ENCODE results near the gene PRKCA.

Gene PRKCA

DNA sequence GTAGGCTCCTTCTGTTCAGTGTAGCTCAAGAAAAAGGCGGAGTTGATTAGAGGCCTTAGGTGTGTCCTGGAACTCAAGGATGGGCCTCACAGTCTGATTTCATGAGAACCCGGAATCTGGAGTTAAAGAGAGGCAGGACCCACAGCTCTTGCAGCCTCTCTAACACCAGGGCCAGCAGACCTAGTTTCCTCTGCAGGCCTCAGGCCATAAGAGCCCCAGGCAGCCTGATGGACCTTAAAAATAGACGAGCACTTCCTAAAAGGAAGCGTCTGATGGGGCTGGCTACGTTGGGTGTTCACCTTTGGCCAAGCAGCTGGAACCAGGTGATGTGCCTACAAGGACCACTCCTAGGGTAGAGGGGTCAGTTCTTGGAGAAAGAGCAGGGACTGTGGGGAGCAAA is 540.1 kb downstream of the PRKCA start:
- no peaks in the 10 kb centered on the region for H3K36me3 ChIP-seq (ENCODE audit: low read depth)
- H3K27ac ChIP-seq (ENCODE audit: poor library complexity, severe bottlenecking): no peak overlapping the region
- peaks cover 2% of the 10 kb centered on the region for H3K27me3 ChIP-seq (ENCODE audit: insufficient read depth, poor library complexity, severe bottlenecking)
- no peak for ATAC-seq (ENCODE audit: low read depth)
- TF ChIP-seq, protein P1, sequence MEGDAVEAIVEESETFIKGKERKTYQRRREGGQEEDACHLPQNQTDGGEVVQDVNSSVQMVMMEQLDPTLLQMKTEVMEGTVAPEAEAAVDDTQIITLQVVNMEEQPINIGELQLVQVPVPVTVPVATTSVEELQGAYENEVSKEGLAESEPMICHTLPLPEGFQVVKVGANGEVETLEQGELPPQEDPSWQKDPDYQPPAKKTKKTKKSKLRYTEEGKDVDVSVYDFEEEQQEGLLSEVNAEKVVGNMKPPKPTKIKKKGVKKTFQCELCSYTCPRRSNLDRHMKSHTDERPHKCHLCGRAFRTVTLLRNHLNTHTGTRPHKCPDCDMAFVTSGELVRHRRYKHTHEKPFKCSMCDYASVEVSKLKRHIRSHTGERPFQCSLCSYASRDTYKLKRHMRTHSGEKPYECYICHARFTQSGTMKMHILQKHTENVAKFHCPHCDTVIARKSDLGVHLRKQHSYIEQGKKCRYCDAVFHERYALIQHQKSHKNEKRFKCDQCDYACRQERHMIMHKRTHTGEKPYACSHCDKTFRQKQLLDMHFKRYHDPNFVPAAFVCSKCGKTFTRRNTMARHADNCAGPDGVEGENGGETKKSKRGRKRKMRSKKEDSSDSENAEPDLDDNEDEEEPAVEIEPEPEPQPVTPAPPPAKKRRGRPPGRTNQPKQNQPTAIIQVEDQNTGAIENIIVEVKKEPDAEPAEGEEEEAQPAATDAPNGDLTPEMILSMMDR (IDR thresholded peaks at IDR 0.05; ENCODE audit: poor library complexity, severe bottlenecking): no peak
- no peak overlapping the region for H3K4me3 ChIP-seq (ENCODE audit: severe bottlenecking)
- no peak for DNase-seq (ENCODE audit: low spot score)
- no peaks in the 10 kb centered on the region for H3K4me1 ChIP-seq (ENCODE audit: insufficient read depth, poor library complexity, severe bottlenecking)
- no peaks in the 10 kb centered on the region for H3K9me3 ChIP-seq (ENCODE audit: severe bottlenecking)

DNA sequence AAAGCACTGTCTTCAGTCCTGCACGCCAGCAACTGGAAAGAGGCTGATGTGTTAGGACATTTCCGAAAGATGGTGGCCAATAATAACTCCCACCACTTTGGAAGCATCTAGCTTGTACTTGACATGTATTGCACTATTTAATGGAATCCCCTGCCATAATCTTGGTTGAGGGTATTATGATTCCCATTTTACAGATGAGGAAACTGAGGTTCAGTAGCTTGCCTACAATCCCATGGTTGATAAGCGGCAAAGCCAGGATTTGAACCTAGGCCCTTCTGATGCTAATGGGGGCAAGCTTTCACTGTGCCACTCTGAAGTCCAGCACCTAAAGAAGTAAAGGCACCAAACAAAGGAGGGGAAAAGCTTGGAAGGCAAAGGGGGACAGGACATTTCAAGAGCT is 540.5 kb downstream of the PRKCA start:
- no peak for ATAC-seq (ENCODE audit: low read depth)
- Histone ChIP-seq H3K9me3 (ENCODE audit: severe bottlenecking) (no peaks in the 10 kb centered on the region), H3K4me3 (ENCODE audit: severe bottlenecking) (no peak overlapping the region), H3K27me3 (ENCODE audit: insufficient read depth, poor library complexity, severe bottlenecking) (peaks cover 2% of the 10 kb centered on the region), H3K27ac (ENCODE audit: poor library complexity, severe bottlenecking) (no peak overlapping the region), H3K4me1 (ENCODE audit: insufficient read depth, poor library complexity, severe bottlenecking) (no peaks in the 10 kb centered on the region), H3K36me3 (ENCODE audit: low read depth) (no peaks in the 10 kb centered on the region)
- TF ChIP-seq, protein P1 (IDR thresholded peaks at IDR 0.05; ENCODE audit: poor library complexity, severe bottlenecking): no peak
- no peak for DNase-seq (ENCODE audit: low spot score)

DNA sequence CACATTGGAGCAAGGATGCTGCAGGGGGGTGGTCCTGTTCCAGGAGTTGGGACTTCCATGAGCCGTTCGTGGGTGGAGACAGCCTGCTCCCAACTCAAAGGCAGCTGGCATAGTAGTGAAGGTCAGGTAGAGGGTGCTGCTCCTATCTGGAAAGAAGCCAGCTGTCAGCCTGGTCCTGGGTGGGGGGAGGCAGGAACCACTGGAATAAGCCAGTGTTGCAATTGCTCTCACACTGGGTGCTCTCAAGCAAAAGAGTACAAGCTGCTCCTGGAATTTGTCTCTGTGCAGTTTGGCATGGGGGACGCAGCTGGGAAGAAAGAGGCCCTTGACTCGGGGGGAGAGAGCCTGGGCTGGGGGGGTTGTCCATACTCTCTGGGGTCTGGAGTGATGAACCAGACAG is 541.2 kb downstream of the PRKCA start:
- H3K27me3 ChIP-seq (ENCODE audit: insufficient read depth, poor library complexity, severe bottlenecking): peaks cover 2% of the 10 kb centered on the region
- ATAC-seq (ENCODE audit: low read depth) (no peak), DNase-seq (ENCODE audit: low spot score) (no peak)
- no peak overlapping the region for H3K27ac ChIP-seq (ENCODE audit: poor library complexity, severe bottlenecking)
- TF ChIP-seq, protein P1 (IDR thresholded peaks at IDR 0.05; ENCODE audit: poor library complexity, severe bottlenecking): no peak
- H3K36me3 ChIP-seq (ENCODE audit: low read depth): no peaks in the 10 kb centered on the region
- H3K4me3 ChIP-seq (ENCODE audit: severe bottlenecking): no peak overlapping the region
- no peaks in the 10 kb centered on the region for H3K4me1 ChIP-seq (ENCODE audit: insufficient read depth, poor library complexity, severe bottlenecking)
- no peaks in the 10 kb centered on the region for H3K9me3 ChIP-seq (ENCODE audit: severe bottlenecking)

GRCh38 chr17:66847704-66848103 is 545.3 kb downstream of the PRKCA start:
- Histone ChIP-seq H3K4me3 (ENCODE audit: severe bottlenecking) (no peak overlapping the region), H3K36me3 (ENCODE audit: low read depth) (no peaks in the 10 kb centered on the region), H3K9me3 (ENCODE audit: severe bottlenecking) (no peaks in the 10 kb centered on the region), H3K27me3 (ENCODE audit: insufficient read depth, poor library complexity, severe bottlenecking) (no peaks in the 10 kb centered on the region), H3K27ac (ENCODE audit: poor library complexity, severe bottlenecking) (no peak overlapping the region), H3K4me1 (ENCODE audit: insufficient read depth, poor library complexity, severe bottlenecking) (no peaks in the 10 kb centered on the region)
- TF ChIP-seq, protein P1 (IDR thresholded peaks at IDR 0.05; ENCODE audit: poor library complexity, severe bottlenecking): no peak
- DNase-seq (ENCODE audit: low spot score) (no peak), ATAC-seq (ENCODE audit: low read depth) (no peak)

DNA sequence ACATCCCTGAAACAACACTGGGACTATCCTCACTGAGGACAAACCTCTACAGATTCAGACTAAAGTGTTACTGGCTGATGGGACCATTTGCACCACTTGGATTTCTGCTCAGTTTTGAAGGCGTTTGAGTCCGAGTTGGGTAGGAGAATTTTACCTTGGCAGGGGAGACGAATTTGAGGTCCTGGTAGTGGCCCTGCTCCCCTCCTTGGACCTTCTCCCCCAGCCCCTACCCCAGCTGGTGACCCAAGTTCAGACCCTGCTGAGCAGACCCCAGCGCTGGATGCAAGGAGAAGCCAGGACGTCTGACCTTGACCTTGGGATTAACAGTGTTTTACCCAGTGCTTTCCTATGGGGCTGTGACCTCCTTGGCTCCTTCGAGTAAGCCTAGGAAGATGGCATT is 546.1 kb downstream of the PRKCA start:
- Histone ChIP-seq H3K4me3 (ENCODE audit: severe bottlenecking) (no peak overlapping the region), H3K27ac (ENCODE audit: poor library complexity, severe bottlenecking) (no peak overlapping the region), H3K4me1 (ENCODE audit: insufficient read depth, poor library complexity, severe bottlenecking) (no peaks in the 10 kb centered on the region), H3K27me3 (ENCODE audit: insufficient read depth, poor library complexity, severe bottlenecking) (no peaks in the 10 kb centered on the region), H3K36me3 (ENCODE audit: low read depth) (no peaks in the 10 kb centered on the region), H3K9me3 (ENCODE audit: severe bottlenecking) (no peaks in the 10 kb centered on the region)
- DNase-seq (ENCODE audit: low spot score) (no peak), ATAC-seq (ENCODE audit: low read depth) (no peak)
- TF ChIP-seq, protein P1 (IDR thresholded peaks at IDR 0.05; ENCODE audit: poor library complexity, severe bottlenecking): no peak

Data from RWPE2 (cell line).